ENCODE data around the gene ADIPOQ.
A peak's percentile ranks its signal among the peaks of the same experiment; 100 is the strongest.
"Not testable (repeated sequence)": the region's sequence is repeated elsewhere in the genome, so short reads cannot be mapped to it uniquely, and the experiment has no call there.

ADIPOQ gene

GRCh38 chr3:186842426-186843038 lies at the start of gene ADIPOQ:
Gene ADIPOQ, plus strand, starts transcription at chr3:186842710. Its CDS starts 10,349 bp downstream, at chr3:186853059.
- DNase-seq, result no peak

GRCh38 chr3:186798239-186798874 lies 44.2 kb upstream of the ADIPOQ start:
- DNase-seq, result no peak

GRCh38 chr3:186800285-186800684 lies 42.2 kb upstream of the ADIPOQ start:
- no peak for DNase-seq

- DNase-seq, result no peak
Observed at GRCh38 chr3:186802701-186803100, 39.8 kb upstream of the ADIPOQ start.

- not testable (repeated sequence) for DNase-seq
Observed at GRCh38 chr3:186803447-186803846, 39.1 kb upstream of the ADIPOQ start.

GRCh38 chr3:186806089-186807055 lies 36.1 kb upstream of the ADIPOQ start, which contains the start of gene RFC4:
Gene RFC4, minus strand, starts transcription at chr3:186806482. Its CDS starts 1,769 bp downstream, at chr3:186804713.
- DNase-seq, result peak; percentile 92

- no peak for DNase-seq
Observed at GRCh38 chr3:186807231-186807630, 35.3 kb upstream of the ADIPOQ start.

GRCh38 chr3:186810336-186810996 lies 32.0 kb upstream of the ADIPOQ start:
- no peak for DNase-seq

- DNase-seq, result not testable (repeated sequence)
Observed at GRCh38 chr3:186811313-186811712, 31.2 kb upstream of the ADIPOQ start.

- DNase-seq, result no peak
Observed at GRCh38 chr3:186814100-186814499, 28.4 kb upstream of the ADIPOQ start.

GRCh38 chr3:186815435-186815834 lies 27.1 kb upstream of the ADIPOQ start:
- no peak for DNase-seq

GRCh38 chr3:186818516-186818915 lies 24.0 kb upstream of the ADIPOQ start:
- DNase-seq, result no peak

GRCh38 chr3:186818956-186819355 lies 23.6 kb upstream of the ADIPOQ start:
- DNase-seq, result no peak

GRCh38 chr3:186821429-186822387 lies 20.8 kb upstream of the ADIPOQ start:
- DNase-seq, result peak; percentile 21

GRCh38 chr3:186822388-186822759 lies 20.1 kb upstream of the ADIPOQ start:
- not testable (repeated sequence) for DNase-seq

GRCh38 chr3:186823386-186823785 lies 19.1 kb upstream of the ADIPOQ start:
- DNase-seq, result no peak

- peak; percentile 88 for DNase-seq
Observed at GRCh38 chr3:186824430-186825139, 17.9 kb upstream of the ADIPOQ start.

GRCh38 chr3:186825294-186825821 lies 17.2 kb upstream of the ADIPOQ start:
- DNase-seq, result peak; percentile 63

- DNase-seq, result no peak
Observed at GRCh38 chr3:186825872-186826409, 16.6 kb upstream of the ADIPOQ start.

- no peak for DNase-seq
Observed at GRCh38 chr3:186826410-186826975, 16.0 kb upstream of the ADIPOQ start.

Data from NCI-H2107 (cell line).